Tongue (tissue), 2 donors: ENCODE data around the gene ADD3. TPM values are rescaled to one million over a fixed set of nuclear protein-coding genes. Genes with fewer than 3 reads are reported as not detected.
A peak's percentile ranks its signal among the peaks of the same experiment; 100 is the strongest.

Experiments used
- DNase-seq: peaks from one replicate; pipeline ENCODE4 v3.0.0-alpha.2; 2015
- total RNA-seq: library from RNA; depleted of rRNA; stranded (reverse); fragments of >200 nt; gene quantifications from one replicate; pipeline ENCODE4 v1.2.3, GENCODE V29; 2014

Gene ADD3
- total RNA-seq, 1 donor from 2014 or later: 260 TPM

GRCh38 chr10:110006358-110007160 is 1.2 kb upstream of the ADD3 start:
- peak; percentile 76 for DNase-seq

- no peak for DNase-seq
These were observed 553 bp upstream of the ADD3 start for GRCh38 chr10:110007161-110007700.

- peak; percentile 54 for DNase-seq
These were observed 945 bp downstream of the ADD3 start for GRCh38 chr10:110008518-110009339.

- DNase-seq: no peak
These were observed 2.1 kb downstream of the ADD3 start for GRCh38 chr10:110009736-110010475.

- DNase-seq: no peak
These were observed 2.9 kb downstream of the ADD3 start for GRCh38 chr10:110010486-110011378.

- DNase-seq: peak; percentile 39
These were observed 3.9 kb downstream of the ADD3 start for GRCh38 chr10:110011681-110012080.

GRCh38 chr10:110013630-110014293 is 6.0 kb downstream of the ADD3 start:
- no peak for DNase-seq

GRCh38 chr10:110016039-110016438 is 8.3 kb downstream of the ADD3 start:
- DNase-seq: no peak

- no peak for DNase-seq
These were observed 9.3 kb downstream of the ADD3 start for GRCh38 chr10:110017052-110017451.

GRCh38 chr10:110017907-110018306 is 10.1 kb downstream of the ADD3 start:
- DNase-seq: no peak

- no peak for DNase-seq
These were observed 12.5 kb downstream of the ADD3 start for GRCh38 chr10:110020265-110020664.

- DNase-seq: no peak
These were observed 15.1 kb downstream of the ADD3 start for GRCh38 chr10:110022716-110023504.

- DNase-seq: no peak
These were observed 16.1 kb downstream of the ADD3 start for GRCh38 chr10:110023785-110024465.

GRCh38 chr10:110029450-110029849 is 21.7 kb downstream of the ADD3 start:
- DNase-seq: peak; percentile 34

GRCh38 chr10:110032801-110033700 is 25.3 kb downstream of the ADD3 start:
- DNase-seq: peak; percentile 73

- DNase-seq: no peak
These were observed 26.0 kb downstream of the ADD3 start for GRCh38 chr10:110033701-110034235.

GRCh38 chr10:110034596-110034995 is 26.8 kb downstream of the ADD3 start:
- no peak for DNase-seq
